Neural cell (in vitro differentiated cells): Measurements from ENCODE around the gene ARHGEF17.

ENCODE experiments used
- TAF1 ChIP-seq: IDR thresholded peaks from 2 replicates; pipeline ENCODE4 v1.6.1; 2012; ENCODE audit warnings: low read depth
- TF ChIP-seq, protein P1 (sequence below): fragments of 450-650 bp; IDR thresholded peaks from 2 replicates; pipeline ENCODE4 v1.5.1; 2014; ENCODE audit warnings: antibody characterized with exemption, mild to moderate bottlenecking, moderate library complexity; ENCODE audit not compliant: poor library complexity, severe bottlenecking
- TF ChIP-seq, protein P2 (sequence below): IDR thresholded peaks from 2 replicates; pipeline ENCODE4 v1.6.1; 2012; ENCODE audit warnings: borderline replicate concordance

DNA sequence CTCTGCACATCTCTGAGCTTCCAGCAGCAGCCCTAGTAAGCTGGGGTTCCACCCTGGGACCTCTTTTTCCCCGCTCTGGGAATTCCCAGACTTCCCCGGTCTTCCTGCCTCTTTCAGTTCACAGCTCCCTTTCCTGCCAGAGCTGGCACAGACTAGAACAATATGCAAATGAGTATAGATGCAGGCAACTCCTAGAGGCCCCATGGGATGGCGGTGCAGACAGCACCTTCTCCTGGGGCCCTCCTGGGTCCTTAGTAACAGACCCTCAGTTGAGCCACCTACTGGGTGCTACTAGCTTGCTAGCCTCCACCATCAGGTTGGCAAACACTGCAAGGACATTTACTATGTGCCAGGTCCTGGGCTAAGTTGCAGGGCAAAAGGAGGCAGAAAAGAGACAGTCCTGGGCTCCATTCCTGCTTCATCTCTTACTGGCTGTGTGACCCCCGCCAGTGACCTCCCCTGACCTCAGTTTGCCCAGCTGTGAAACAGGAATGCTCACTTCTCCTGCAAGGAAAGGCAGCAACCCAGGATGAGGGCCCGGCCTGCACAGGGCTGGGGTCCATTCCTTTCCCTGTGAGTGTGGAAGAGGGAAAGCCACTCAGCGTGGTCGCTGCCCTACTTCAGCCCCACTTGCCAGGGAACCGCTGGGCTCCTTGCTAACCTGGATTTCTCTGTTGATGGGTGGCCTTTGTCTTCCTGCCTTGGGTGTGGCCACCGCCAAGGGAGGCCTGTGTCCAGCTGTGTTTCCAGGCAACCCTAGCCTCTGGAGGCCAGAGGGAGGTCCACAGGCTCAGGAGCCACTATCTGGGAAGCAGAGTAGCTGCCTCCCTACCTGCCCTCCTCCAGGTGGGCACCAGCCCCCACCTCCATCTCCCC is 75.4 kb downstream of the ARHGEF17 start:
- TF ChIP-seq, protein P1, sequence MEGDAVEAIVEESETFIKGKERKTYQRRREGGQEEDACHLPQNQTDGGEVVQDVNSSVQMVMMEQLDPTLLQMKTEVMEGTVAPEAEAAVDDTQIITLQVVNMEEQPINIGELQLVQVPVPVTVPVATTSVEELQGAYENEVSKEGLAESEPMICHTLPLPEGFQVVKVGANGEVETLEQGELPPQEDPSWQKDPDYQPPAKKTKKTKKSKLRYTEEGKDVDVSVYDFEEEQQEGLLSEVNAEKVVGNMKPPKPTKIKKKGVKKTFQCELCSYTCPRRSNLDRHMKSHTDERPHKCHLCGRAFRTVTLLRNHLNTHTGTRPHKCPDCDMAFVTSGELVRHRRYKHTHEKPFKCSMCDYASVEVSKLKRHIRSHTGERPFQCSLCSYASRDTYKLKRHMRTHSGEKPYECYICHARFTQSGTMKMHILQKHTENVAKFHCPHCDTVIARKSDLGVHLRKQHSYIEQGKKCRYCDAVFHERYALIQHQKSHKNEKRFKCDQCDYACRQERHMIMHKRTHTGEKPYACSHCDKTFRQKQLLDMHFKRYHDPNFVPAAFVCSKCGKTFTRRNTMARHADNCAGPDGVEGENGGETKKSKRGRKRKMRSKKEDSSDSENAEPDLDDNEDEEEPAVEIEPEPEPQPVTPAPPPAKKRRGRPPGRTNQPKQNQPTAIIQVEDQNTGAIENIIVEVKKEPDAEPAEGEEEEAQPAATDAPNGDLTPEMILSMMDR = no peak
- TF ChIP-seq, protein P2, sequence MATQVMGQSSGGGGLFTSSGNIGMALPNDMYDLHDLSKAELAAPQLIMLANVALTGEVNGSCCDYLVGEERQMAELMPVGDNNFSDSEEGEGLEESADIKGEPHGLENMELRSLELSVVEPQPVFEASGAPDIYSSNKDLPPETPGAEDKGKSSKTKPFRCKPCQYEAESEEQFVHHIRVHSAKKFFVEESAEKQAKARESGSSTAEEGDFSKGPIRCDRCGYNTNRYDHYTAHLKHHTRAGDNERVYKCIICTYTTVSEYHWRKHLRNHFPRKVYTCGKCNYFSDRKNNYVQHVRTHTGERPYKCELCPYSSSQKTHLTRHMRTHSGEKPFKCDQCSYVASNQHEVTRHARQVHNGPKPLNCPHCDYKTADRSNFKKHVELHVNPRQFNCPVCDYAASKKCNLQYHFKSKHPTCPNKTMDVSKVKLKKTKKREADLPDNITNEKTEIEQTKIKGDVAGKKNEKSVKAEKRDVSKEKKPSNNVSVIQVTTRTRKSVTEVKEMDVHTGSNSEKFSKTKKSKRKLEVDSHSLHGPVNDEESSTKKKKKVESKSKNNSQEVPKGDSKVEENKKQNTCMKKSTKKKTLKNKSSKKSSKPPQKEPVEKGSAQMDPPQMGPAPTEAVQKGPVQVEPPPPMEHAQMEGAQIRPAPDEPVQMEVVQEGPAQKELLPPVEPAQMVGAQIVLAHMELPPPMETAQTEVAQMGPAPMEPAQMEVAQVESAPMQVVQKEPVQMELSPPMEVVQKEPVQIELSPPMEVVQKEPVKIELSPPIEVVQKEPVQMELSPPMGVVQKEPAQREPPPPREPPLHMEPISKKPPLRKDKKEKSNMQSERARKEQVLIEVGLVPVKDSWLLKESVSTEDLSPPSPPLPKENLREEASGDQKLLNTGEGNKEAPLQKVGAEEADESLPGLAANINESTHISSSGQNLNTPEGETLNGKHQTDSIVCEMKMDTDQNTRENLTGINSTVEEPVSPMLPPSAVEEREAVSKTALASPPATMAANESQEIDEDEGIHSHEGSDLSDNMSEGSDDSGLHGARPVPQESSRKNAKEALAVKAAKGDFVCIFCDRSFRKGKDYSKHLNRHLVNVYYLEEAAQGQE = peak; percentile 97
- no peak for TF ChIP-seq TAF1
